HG03103 (cell line): ENCODE data around the gene PHKB.

Source experiments
- ATAC-seq: cut with Tn5 transposase; IDR thresholded peaks from one replicate; pipeline ENCODE4 v1.9.1; 2021; ENCODE audit warnings: low read depth; ENCODE audit not compliant: unreplicated experiment

PHKB gene

DNA sequence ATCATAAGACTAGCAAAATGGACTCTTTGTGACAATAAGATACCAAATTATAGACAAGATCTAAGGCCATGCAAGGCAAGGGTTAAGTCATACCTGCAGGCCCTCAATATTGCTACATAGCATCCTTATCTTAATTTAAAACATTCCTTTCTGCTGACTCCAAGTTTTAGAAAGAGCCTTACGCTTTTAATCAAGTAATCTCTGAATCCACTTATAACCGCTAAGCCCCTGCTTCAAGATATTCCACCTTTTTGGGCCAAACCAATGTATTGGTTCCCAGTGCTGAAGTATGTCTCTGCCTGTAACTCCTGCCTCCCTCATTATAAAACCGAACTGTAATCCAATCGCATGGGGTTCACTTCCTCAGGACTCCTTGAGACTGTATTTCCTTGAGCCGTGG, 255.4 kb downstream of the PHKB start:
- ATAC-seq, result no peak

GRCh38 chr16:47719713-47720112, 258.6 kb downstream of the PHKB start:
- no peak for ATAC-seq

- no peak for ATAC-seq
These were observed 260.0 kb downstream of the PHKB start for GRCh38 chr16:47721006-47721637.

GRCh38 chr16:47722046-47722445, 260.9 kb downstream of the PHKB start:
- no peak for ATAC-seq

DNA sequence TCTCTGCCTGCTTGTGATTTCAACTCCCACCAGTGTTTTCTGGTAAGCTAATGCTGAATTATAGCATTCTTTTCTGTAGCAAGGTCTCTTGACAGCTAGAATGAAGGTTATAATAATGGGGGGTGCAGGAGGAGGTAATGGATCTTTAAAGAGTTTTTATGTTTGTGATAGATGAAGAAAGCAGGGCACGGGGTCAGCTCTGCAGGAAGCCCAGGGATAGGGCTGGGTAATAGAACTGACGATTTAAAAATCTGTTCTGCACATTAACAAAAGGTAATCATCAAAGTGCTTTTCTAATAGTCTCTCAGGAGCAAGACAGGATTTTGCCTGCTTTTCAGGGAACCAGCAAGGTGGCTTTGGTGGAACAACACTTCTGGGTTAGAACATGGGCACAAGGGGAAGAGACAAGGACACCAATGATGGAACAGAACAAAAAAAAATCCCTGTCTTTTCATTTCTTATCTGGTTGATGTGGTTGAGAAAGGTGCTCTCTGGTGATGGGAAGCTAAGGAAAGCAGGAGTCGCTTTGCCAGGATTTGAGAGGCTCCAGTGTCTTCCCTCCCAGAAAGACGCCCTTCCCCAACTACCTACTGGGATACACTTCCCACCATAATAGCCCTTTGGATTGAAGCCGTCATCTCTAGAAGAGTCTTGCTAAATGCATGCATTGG, 263.1 kb downstream of the PHKB start:
- no peak for ATAC-seq

GRCh38 chr16:47725188-47725695, 264.1 kb downstream of the PHKB start:
- no peak for ATAC-seq

DNA sequence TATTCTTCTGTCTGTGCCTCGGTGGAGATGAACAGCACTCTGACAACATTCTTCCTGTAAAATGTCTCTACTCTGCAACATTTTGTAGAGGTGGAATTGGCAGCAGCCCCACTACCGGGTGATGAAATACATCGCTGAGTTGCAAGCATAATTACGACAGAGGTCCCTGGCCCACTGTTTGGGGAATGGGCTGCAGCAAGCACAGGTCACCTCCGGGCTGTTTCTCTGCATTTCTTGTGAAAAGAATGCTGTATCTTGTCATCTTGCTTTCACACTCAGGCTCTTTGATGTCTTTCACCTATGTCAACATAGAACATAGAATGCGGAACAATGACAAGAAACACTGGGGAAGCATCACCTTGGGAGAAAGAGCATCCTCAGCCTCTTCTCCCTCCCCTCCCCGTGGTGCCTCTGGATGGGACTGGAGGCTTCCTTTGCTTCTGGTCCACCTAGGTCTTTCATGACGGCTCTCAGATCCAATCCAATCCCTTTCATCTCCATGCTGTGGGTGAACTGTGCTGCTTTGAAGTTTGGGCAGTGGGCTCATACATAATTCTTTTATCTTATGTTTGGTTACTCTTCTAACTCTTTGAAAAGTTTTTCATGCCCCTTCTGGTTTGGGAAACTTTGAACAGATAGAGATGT, 265.0 kb downstream of the PHKB start:
- no peak for ATAC-seq

GRCh38 chr16:47727131-47727530, 266.0 kb downstream of the PHKB start:
- no peak for ATAC-seq

- ATAC-seq, result no peak
These were observed 267.1 kb downstream of the PHKB start for GRCh38 chr16:47728205-47728604.

GRCh38 chr16:47729701-47730100, 268.6 kb downstream of the PHKB start:
- ATAC-seq, result no peak

DNA sequence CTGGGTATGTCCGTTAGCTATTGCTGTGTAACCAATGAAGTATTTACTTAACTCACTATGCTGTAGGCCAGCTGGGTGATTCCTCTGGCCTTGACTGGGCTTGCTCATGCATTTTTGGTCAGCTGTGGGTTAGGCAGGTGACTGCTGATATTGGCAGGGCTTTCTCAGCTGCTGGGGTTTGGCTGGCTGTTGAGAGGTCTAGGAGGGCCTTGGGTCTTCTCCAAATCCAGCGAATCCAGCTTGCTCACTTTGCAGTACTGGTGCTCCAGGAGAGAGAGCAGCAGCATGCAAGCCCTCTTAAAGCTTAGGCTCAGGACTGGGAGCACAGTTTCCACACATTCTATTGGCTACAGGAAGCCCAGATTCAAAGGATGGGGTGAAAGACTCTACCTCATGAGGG, 270.1 kb downstream of the PHKB start:
- no peak for ATAC-seq

GRCh38 chr16:47732122-47732521, 271.0 kb downstream of the PHKB start:
- no peak for ATAC-seq

- no peak for ATAC-seq
These were observed 271.5 kb downstream of the PHKB start for GRCh38 chr16:47732523-47733111.

DNA sequence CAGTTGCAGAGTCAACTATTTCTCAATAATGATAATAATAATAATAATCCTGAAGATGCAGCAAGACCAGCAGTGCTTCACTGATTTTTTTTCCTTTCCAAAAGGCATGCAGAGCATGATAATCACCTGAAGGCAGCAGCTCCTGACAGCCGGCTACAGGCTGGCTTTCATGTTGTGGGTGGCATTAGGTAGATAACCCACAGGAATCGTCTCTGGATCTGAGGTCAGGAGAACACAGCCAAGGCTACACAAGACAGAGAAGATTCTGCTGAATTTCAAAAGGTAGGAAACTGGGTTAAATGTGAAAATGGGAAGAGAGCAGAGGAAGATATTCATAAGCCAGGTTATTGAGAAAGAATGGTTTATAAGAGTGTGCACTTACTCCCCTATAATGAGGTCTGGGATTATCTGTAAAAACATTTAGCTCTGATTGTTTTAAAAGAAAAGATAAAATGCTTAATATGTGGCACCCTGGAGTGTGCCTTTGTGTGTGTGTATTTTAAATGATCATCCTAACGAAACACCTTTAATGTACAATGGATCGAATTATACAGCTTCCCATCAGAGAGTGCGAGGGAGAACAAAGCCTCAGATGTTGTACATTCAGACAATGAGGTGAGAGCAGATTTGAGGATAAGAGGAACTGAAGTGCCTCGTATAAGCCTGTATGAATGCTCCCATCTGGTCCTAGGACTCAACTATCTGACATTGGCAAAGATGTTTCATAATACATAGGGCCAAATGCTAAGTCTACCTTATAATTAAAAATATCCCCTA, 273.1 kb downstream of the PHKB start:
- no peak for ATAC-seq

GRCh38 chr16:47734987-47735594, 274.0 kb downstream of the PHKB start:
- no peak for ATAC-seq

DNA sequence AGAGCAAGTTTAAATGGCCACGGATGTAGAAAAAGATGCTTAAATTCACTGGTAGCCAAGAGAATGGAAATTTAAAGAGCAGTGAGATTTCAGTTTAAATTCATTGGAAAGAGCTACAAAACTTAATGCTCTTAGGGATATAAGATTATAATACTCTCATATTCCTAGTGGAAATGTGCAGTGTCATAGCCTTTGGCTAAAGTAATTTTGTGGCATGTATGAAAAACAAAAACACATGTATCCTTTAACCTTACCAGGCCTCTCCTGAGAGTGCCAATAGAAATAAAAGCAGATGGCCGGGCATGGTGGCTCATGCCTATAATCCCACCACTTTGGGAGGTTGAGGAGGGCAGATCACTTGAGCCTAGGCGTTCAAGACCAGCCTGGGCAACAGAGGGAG, 289.2 kb downstream of the PHKB start:
- no peak for ATAC-seq
